NCI-H1417 treated with DMSO at 0.1 percent for 48 hours (cell line): ENCODE data around the gene AKR1C8.
"Not testable (repeated sequence)": the region's sequence is repeated elsewhere in the genome, so short reads cannot be mapped to it uniquely, and the experiment has no call there.

Experiments
- DNase-seq: peaks from one replicate; lab custom pipeline; 2025; lab: John Stamatoyannopoulos, UW

Gene AKR1C8

GRCh38 chr10:5168897-5169420 is 16.0 kb downstream of the AKR1C8 start:
- DNase-seq = no peak

DNA sequence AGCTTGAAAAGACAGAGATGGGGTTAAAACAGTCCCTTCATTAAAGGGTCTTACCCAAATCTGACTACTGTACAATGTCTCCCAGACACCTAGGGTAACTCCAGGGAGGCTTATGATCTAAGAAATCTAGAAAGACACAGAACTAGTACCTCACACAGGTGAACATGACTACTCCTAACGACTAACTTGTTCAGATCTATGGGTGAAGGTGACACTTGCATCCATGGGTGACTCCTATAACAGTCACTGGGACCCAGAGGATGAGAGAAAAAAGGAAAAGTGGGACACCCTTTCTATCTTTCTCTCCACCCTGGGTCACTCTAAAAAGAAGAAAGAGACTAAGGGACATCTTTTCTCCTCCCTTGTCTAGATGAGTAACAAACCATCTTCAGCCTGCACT is 19.2 kb downstream of the AKR1C8 start:
- no peak for DNase-seq

DNA sequence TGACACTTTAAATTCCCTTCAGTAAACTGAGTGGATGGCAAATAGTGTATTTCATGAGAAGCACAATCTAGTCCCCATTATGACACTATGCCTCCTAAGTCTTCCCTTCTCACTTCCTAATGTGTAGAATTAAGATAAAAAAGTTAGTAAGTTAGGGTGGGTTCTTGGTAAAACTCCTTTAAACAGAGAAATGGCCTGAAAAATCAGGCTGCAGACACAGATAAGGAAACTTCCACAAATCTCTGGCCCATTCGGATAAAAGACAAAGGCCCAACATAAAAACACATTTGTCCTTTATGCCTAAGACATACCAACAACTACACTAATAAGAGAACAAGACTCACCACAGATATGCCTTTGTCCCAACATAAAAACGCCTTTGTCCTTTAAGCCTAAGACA is 21.5 kb downstream of the AKR1C8 start:
- no peak for DNase-seq

- no peak for DNase-seq
Observed at GRCh38 chr10:5159126-5159525, 25.8 kb downstream of the AKR1C8 start.

DNA sequence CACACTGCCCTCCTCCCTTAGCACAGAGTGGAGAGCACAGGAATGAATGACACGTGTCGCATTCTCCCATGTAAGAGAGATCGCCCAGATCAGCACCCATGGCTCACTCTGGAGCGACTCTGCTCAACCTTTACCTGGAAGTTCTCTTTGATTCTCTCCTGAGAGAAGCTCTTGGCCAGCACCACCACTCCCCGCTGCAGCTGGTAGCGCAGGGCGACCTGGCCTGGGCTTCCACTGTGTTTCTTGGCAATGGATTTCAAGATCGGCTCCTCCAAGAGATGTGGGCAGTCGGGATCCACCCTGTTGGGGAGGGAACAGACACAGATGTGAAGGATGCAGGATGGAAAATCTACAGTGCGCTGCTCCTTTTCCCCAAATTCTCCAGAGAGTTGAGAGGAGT is 27.4 kb downstream of the AKR1C8 start:
- no peak for DNase-seq

DNA sequence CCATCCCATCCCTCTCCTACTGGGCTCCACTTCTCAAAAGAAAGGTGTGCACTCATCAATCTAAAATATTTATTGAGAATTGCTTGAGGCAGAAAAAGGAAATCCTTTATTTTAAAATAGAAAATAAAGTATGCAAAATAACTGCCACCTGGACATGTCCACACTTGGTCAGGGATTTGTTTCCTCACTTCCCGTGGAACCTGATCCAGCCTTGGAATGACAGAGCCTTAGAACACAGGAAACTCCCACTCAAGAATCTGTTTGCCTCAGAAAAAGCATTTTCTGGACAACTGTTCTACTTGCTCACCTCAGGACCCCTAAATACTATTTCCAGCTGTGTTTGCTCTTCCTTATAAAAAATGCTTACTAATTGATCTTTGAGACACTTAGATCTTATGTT is 29.0 kb downstream of the AKR1C8 start:
- DNase-seq = no peak

- DNase-seq = no peak
Observed at GRCh38 chr10:5151076-5151475, 33.9 kb downstream of the AKR1C8 start.

DNA sequence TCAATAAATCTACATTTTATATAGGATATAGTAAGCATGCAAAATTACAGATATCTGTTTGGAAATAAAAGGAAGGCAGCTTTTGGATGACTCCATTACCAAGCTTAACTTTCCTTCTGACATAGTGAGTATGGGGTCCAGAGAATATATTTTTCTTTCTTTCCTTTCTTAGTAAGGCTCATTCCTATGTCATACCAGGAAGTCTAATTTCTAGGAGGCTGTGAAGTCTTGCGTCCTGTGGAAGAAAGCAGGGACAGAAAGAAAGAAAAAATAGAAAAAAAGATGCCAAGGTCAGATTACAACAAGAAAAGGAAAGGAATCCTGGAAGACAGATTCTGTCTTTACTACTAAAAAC is 36.3 kb downstream of the AKR1C8 start:
- DNase-seq = no peak

DNA sequence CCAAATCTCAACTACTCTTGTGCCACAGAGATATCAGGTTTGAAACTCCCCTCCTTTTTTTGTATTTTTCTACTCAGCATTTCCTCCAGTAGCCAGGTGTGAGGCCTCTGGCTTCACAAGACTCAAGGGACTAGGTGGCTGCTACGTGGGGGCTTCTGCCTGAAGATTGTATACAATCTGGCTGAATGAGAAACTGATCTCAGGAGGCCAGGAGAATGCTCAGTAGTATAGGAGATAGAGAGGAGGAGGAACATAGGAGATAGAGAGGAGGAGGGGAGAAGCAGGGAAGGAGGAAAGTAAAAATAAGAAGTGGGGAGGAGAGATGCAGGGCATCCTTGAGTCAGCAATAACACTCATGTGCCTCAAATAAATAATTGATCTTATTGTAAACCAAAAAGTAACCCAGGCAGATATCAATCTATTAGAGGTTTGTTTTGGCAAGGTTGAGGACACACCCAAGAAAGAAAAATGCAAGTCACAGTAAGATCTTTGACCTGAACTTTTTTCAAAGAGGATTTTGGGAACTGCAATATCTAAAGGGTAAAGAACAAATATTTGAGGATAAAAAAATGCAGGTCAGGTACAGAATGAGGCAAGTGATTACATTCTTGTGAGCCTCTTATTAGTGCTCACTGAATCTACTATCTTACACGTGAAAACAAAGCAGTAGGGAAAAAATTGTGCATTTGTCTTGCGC is 36.8 kb downstream of the AKR1C8 start:
- no peak for DNase-seq

DNA sequence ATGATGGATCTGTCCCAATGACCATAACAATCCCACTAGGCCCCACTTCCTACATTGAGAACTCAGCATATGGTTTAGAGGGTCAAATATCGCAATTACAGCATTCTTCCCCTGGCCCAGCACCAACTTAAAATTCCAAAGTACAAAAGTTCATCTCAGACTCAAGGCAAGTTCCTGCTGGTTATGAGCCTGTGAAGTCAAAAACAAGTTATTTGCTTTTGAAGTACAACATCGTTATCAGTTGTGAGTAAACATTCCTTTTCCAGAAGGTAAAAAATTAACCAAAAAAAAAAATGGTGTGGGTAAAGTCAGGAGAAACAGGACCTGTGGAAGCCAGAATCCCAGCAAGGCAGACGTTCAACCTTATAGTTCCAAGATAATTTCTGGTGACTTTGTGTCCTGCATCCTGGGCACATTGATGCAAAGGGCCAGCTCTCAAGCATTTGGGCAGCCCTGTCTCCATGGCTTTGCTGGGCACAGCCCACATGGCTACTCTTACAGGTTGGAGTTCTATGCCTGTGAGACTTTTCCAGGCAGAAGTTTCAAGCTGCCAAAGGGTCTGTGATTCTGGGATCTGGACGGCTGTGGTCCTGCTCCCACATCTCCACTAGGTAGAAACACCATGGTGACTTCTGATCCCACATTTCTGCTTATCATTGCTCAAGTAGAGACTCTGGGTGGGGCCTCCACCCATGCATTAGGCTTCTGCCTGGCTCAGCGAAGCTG is 37.5 kb downstream of the AKR1C8 start:
- no peak for DNase-seq

GRCh38 chr10:5146920-5147254 is 38.1 kb downstream of the AKR1C8 start:
- no peak for DNase-seq

- DNase-seq = no peak
Observed at GRCh38 chr10:5143137-5143536, 41.8 kb downstream of the AKR1C8 start.

GRCh38 chr10:5142199-5142598 is 42.8 kb downstream of the AKR1C8 start:
- DNase-seq = no peak

GRCh38 chr10:5137699-5138098 is 47.3 kb downstream of the AKR1C8 start:
- not testable (repeated sequence) for DNase-seq

GRCh38 chr10:5136468-5137087 is 48.4 kb downstream of the AKR1C8 start:
- DNase-seq = no peak

- DNase-seq = no peak
Observed at GRCh38 chr10:5135581-5135980, 49.4 kb downstream of the AKR1C8 start.

GRCh38 chr10:5125315-5126044 is 59.5 kb downstream of the AKR1C8 start:
- DNase-seq = no peak

DNA sequence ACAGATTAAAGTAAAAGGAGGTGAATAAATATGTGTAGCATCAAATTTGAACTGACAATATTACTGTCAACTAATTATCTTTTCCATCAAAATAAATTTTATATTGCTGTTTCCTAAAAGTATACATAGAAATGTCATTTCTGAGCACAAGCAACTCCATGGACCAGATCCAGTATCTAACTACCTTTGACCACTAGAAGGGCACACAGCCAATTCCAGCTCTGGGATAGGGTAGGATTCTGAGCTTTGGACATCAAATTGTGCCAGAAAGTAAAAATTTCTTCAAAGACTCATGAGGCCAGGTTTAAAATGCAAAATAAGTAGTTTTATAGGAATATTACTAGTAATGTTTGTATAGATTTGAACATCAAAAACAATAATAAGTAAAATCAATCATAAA is 61.1 kb downstream of the AKR1C8 start:
- DNase-seq = no peak

DNA sequence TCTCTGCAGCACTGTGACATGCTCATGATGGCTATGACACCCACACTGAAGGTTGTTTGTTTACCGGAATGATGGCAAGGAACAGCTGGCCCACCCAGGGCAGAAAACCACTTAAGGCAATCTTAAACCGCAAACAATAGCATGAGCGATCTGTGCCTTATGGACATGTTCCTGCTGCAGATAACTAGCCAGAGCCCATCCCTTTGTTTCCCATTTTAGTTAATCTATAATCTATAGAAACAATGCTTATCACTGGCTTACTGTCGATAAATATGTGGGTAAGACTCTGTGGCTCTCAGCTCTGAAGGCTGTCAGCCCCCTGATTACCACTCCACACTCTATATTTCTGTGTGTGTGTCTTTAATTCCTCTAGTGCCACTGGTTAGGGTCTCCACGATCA is 65.0 kb downstream of the AKR1C8 start:
- not testable (repeated sequence) for DNase-seq

- DNase-seq = no peak
Observed at GRCh38 chr10:5117026-5117425, 67.9 kb downstream of the AKR1C8 start.

DNA sequence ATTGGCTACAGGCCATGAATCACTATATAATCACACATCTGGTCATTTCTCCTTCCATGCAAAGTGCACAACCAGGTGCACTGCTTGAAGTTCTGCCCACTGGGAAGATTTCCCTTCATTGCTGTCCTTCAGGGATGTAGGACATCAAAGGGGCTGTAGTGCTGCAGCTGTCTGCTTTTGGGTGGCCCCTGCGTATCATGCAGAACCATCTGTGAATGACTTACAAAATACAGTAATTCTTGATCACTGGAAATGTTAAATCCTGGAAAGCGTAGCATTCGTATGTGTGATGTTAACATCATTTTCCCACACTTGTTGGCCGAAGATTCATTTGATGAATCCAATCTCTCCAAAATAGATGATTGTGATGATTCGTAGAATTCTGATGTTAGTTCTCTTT is 68.3 kb downstream of the AKR1C8 start:
- DNase-seq = no peak

DNA sequence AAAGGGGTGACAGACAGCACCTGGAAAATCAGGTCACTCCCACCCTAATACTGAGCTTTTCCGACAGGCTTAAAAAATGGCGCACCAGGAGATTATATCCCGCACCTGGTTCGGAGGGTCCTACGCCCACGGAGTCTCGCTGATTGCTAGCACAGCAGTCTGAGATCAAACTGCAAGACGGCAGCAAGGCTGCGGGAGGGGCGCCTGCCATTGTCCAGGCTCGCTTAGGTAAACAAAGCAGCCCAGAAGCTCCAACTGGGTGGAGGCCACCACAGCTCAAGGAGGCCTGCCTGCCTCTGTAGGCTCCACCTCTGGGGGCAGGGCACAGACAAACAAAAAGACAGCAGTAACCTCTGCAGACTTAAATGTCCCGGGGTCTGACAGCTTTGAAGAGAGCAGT is 75.1 kb downstream of the AKR1C8 start:
- not testable (repeated sequence) for DNase-seq
